ENCODE data around the gene CLIC4.
A peak's percentile ranks its signal among the peaks of the same experiment; 100 is the strongest.
"Not testable (repeated sequence)": the region's sequence is repeated elsewhere in the genome, so short reads cannot be mapped to it uniquely, and the experiment has no call there.

Gene CLIC4

GRCh38 chr1:24743404-24744211 is 1.6 kb upstream of the CLIC4 start:
- no peak for FAIRE-seq
- DNase-seq (ENCODE audit: insufficient read length, low spot score) = no peak

DNA sequence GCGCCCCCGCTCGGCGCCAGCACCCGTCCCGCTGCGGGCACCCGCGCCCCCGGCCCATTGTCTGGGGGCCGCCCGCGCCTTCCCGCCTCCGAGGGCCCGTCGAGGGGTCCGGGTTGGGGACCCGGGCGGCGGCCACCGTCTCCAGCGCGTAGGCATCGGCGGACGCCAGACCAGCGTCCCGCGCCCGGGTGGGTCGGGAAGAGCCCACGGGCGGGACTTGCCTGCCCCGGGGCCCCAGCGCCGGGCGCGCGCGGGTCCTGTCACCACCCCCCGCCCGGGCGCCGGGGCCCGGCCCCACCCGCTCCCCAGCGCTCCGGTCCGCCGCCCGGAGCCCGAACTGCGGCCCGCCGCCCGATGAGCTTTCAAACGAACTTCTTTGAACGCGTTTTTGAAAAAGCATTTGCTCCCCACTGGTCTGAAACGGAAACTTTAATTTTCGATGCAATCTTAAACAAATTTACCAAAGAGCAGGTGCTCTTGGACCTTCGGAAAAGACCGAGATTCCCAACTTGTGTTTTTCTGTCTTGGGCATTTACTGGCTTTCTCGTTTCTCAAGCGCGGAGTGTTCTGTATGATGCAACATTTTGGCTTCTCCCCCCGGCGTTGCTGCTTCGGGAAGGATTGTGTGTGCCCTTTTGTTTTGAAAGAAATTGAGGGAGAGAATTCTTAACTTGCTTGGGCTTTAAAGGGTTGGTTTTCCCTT is 615 bp downstream of the CLIC4 start:
- DNase-seq (ENCODE audit: insufficient read length, low spot score) (no peak), FAIRE-seq (no peak)

GRCh38 chr1:24748191-24749121 is 3.2 kb downstream of the CLIC4 start:
- FAIRE-seq (no peak), DNase-seq (ENCODE audit: insufficient read length, low spot score) (no peak)

GRCh38 chr1:24749252-24749651 is 4.0 kb downstream of the CLIC4 start:
- FAIRE-seq (no peak), DNase-seq (ENCODE audit: insufficient read length, low spot score) (no peak)

GRCh38 chr1:24749886-24750285 is 4.6 kb downstream of the CLIC4 start:
- FAIRE-seq (no peak), DNase-seq (ENCODE audit: insufficient read length, low spot score) (no peak)

GRCh38 chr1:24751833-24752232 is 6.6 kb downstream of the CLIC4 start:
- FAIRE-seq (no peak), DNase-seq (ENCODE audit: insufficient read length, low spot score) (no peak)

GRCh38 chr1:24752305-24752704 is 7.1 kb downstream of the CLIC4 start:
- DNase-seq (ENCODE audit: insufficient read length, low spot score) (no peak), FAIRE-seq (no peak)

GRCh38 chr1:24754229-24754628 is 9.0 kb downstream of the CLIC4 start:
- FAIRE-seq (no peak), DNase-seq (ENCODE audit: insufficient read length, low spot score) (no peak)

DNA sequence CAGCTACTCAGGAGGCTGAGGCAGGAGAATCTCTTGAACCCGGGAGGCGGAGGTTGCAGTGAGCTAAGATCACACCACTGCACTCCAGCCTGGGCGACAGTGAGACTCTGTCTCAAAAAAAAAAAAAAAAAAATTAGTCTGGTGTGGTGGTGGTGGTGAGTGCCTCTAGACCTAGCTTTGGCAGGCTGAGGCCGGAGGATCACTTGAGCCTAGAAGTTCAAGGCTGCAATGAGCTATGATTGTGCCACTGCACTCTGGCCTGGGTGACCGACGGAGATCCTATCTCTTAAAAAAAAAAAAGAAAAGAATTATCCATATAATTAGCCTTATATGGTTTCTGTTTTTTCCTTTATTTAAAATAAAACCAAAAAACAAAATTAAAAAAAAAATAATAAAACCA is 10.1 kb downstream of the CLIC4 start:
- FAIRE-seq; DNase-seq (ENCODE audit: insufficient read length, low spot score): not testable (repeated sequence)

GRCh38 chr1:24756395-24756794 is 11.1 kb downstream of the CLIC4 start:
- DNase-seq (ENCODE audit: insufficient read length, low spot score) (no peak), FAIRE-seq (no peak)

- FAIRE-seq = no peak
- DNase-seq (ENCODE audit: insufficient read length, low spot score) = no peak
These were observed 14.2 kb downstream of the CLIC4 start for GRCh38 chr1:24759492-24759891.

GRCh38 chr1:24761582-24761981 is 16.3 kb downstream of the CLIC4 start:
- DNase-seq (ENCODE audit: insufficient read length, low spot score) (no peak), FAIRE-seq (no peak)

GRCh38 chr1:24762133-24762676 is 17.0 kb downstream of the CLIC4 start:
- no peak for DNase-seq (ENCODE audit: insufficient read length, low spot score)
- no peak for FAIRE-seq

GRCh38 chr1:24763671-24764070 is 18.4 kb downstream of the CLIC4 start:
- no peak for FAIRE-seq

DNA sequence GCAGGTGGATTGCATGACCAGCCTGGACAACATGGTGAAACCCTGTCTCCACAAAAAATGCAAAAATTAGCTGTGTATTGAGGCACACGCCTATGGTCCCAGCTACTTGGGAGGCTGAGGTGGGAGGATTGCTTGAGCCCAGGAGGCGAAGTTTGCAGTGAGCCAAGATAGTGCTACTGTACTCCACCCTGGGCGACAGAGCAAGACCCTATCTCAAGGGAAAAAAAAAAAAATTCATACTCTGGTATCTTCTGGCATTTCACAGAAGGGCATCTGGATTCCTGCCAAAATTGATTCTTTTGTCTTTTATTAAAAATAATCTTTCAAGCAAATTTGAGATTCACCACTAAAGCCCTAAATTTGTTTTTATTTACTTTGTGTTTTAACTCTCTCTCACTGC is 19.2 kb downstream of the CLIC4 start:
- no peak for FAIRE-seq
- no peak for DNase-seq (ENCODE audit: insufficient read length, low spot score)

More at GRCh38 chr1:24763671-24764070, 18.4 kb downstream of the CLIC4 start:
- no peak for DNase-seq (ENCODE audit: insufficient read length, low spot score)

DNA sequence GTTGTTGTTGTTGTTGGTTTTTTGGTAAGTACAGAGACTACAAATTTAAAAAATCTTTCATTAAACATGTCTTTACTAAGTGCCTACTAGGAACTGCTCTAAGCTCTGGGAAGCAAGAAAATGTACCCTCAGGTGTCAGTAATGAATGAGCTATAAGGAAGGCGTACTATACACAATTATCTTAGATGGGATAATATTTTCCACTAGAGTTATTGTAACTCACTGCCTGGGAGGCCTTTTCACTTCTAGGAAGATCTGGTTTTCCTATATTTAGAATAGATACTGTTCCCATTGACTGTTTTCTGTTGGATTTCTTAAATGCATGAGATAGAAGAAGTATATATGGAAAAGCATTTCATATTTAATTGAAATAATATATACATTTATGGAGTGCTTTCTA is 19.6 kb downstream of the CLIC4 start:
- DNase-seq (ENCODE audit: insufficient read length, low spot score) = no peak
- FAIRE-seq = no peak

DNA sequence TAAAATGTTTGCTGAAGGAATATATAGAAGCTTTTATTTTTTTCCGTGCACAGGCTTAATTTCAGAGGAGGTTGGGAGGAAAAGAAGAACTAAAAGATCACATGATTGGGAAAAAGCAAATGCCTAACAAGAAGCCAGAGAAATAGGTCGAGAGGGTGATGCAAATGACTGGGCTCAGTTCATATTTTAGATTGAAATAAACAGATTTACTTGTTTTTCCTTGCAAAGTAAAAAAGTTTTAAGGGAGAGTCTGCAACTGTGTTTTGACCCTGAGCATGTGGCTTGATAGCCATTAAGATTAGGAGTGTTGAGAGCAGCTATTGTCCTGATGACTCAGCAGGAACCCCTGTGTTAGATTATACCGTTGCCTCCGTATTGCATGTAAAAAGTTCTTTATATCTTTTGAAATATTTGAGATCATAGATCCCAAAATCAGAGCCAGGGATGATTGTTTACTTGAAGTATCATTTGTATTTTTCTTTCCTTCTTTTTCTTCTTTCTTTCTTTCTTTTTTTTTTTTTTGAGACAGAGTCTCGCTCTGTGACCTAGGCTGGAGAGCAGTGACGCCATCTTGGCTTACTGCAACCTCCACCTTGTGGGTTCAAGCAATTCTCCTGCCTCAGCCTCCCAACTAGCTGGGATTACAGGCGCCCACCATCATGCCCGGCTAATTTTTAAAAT is 20.2 kb downstream of the CLIC4 start:
- DNase-seq (ENCODE audit: insufficient read length, low spot score) = peak; percentile 27
- FAIRE-seq = no peak

GRCh38 chr1:24767351-24767750 is 22.1 kb downstream of the CLIC4 start:
- FAIRE-seq (no peak), DNase-seq (ENCODE audit: insufficient read length, low spot score) (no peak)

DNA sequence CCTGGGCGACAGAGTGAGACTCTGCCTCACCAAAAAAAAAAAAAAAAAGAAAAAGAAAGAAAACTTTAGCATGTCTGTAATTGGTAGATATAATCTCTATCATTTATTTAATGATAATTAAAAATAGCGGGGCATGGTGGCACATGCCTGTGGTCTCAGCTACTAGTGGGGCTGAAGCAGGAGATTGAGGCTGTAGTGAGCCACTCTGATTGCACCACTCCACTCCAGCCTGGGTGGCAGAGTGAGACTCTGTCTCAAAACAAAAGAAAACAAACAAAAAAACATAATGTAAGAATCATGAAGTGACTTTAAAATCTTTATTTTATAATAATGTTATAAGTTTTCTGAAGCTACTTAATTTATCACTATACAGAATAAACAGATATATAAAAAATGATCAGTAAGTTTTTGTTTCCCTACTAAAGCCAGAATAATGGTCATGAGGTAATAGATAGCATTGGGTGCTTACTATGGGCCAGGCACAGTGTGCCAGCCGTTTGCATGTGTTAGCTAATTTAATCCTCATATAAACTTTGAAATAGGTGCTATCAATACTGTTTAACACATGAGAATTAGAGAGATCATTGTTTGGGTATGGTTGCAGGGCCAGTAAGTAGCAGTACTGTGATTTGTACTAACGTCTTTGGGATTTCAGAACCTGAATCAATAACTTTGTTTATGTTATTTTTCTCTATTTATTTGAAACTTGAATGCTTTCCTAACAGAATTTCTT is 23.8 kb downstream of the CLIC4 start:
- DNase-seq (ENCODE audit: insufficient read length, low spot score) (no peak), FAIRE-seq (no peak)
